Body of pancreas (tissue), 4 donors: ENCODE results near the gene GPR108. TPM values are rescaled to one million over a fixed set of nuclear protein-coding genes. Genes with fewer than 3 reads are reported as not detected.
"Not testable (repeated sequence)": the region's sequence is repeated elsewhere in the genome, so short reads cannot be mapped to it uniquely, and the experiment has no call there.

Experiments
- ATAC-seq: fragments of 150-250 bp; one replicate; pipeline ENCODE4 v1.9.1; 2016
- DNase-seq, 4 donors: peaks; one replicate each; pipeline ENCODE4 v3.0.0-alpha.2; 2019
- H3K27ac ChIP-seq, 4 donors: fragments of 200-600 bp; sonication (generic); 1 replicate in 3 of 4; 2 replicates in 1 of 4; pipeline versions ENCODE4 v1.5.1 to v1.6.1; 2016 to 2019; ENCODE audit warnings: mild to moderate bottlenecking in 1 of 4, mixed read lengths in 1 of 4, moderate library complexity in 1 of 4
- H3K27me3 ChIP-seq, 2 donors: fragments of 200-600 bp; sonication (generic); one replicate each; pipeline ENCODE4 v1.6.0; 2016; ENCODE audit warnings: mild to moderate bottlenecking in 1 of 2
- H3K36me3 ChIP-seq, 2 donors: fragments of 200-600 bp; sonication (generic); replicated peaks in 1 of 2; 2 replicates each; pipeline ENCODE4 v1.5.1; 2016; ENCODE audit warnings: low read depth in 2 of 2; ENCODE audit not compliant: insufficient read depth in 1 of 2
- H3K4me1 ChIP-seq: fragments of 200-600 bp; sonication (generic); one replicate; pipeline ENCODE4 v1.6.0; 2016
- H3K4me3 ChIP-seq, 2 donors: fragments of 200-600 bp; sonication (generic); 1 replicate in 1 of 2; 2 replicates in 1 of 2; pipeline ENCODE4 v1.5.1; 2016 to 2019
- H3K9me3 ChIP-seq, 3 donors: fragments of 200-600 bp; sonication (generic); 1 replicate in 2 of 3; 2 replicates in 1 of 3; pipeline ENCODE4 v1.5.1; 2016
- POLR2A ChIP-seq, 3 donors: fragments of 450-650 bp; IDR thresholded peaks; one replicate each; pipeline ENCODE4 v1.6.1; 2016; ENCODE audit warnings: antibody characterized with exemption in 3 of 3, mild to moderate bottlenecking in 2 of 3
- WGBS, 2 donors: methylation state at CpG; one replicate each; pipeline ENCODE4 v1.1.5; 2017; 5-methylcytosine and 5-hydroxymethylcytosine counted together
- intact Hi-C: fragments of 100-400 bp; cut with DNase I; formaldehyde crosslinking; loops from one replicate; pipeline ENCODE4 v1.15.1; 2023
- total RNA-seq, 2 donors: library from RNA; depleted of rRNA; stranded (reverse); fragments of >200 nt; gene quantifications; one replicate each; pipeline ENCODE4 v1.1.0, GENCODE V29; 2016
- TF ChIP-seq, protein P1 (sequence below), 7 experiments: fragments of 450-650 bp in 4 of 7; fragments of 200-600 bp in 3 of 7; sonication (generic) in 3 of 7; IDR thresholded peaks; one replicate each; pipeline ENCODE4 v1.5.1; 2016 to 2019; ENCODE audit warnings: antibody characterized with exemption in 7 of 7

Gene GPR108
- total RNA-seq, 2 donors from 2014 or later = 68.2 to 75.8 TPM

DNA sequence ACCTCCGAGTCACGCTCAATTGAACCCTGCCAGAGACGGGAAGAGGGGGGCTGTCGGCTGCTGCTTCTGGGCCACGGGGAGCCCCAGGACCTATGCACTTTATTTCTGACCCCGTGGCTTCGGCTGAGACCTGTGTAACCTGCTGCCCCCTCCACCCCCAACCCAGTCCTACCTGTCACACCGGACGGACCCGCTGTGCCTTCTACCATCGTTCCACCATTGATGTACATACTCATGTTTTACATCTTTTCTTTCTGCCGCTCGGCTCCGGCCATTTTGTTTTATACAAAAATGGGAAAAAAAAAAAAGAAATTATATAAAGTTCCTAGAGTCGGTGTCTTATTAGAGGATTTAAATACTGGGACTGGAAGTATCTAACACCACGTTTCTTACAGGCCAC lies 13.8 kb upstream of the GPR108 start:
- 90 to 94% methylated on average over 16 of the region's 16 CpGs for WGBS, 2 donors
- Histone ChIP-seq H3K27ac (no peak overlapping the region), H3K9me3 (no peaks in the 10 kb centered on the region), H3K4me1 (no peaks in the 10 kb centered on the region), H3K36me3 (peaks cover 6 to 23% of the 10 kb centered on the region in 2 donors), H3K4me3 (no peak overlapping the region), H3K27me3 (no peaks in the 10 kb centered on the region)
- no peak for TF ChIP-seq POLR2A (IDR thresholded peaks at IDR 0.05)
- TF ChIP-seq, protein P1, sequence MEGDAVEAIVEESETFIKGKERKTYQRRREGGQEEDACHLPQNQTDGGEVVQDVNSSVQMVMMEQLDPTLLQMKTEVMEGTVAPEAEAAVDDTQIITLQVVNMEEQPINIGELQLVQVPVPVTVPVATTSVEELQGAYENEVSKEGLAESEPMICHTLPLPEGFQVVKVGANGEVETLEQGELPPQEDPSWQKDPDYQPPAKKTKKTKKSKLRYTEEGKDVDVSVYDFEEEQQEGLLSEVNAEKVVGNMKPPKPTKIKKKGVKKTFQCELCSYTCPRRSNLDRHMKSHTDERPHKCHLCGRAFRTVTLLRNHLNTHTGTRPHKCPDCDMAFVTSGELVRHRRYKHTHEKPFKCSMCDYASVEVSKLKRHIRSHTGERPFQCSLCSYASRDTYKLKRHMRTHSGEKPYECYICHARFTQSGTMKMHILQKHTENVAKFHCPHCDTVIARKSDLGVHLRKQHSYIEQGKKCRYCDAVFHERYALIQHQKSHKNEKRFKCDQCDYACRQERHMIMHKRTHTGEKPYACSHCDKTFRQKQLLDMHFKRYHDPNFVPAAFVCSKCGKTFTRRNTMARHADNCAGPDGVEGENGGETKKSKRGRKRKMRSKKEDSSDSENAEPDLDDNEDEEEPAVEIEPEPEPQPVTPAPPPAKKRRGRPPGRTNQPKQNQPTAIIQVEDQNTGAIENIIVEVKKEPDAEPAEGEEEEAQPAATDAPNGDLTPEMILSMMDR (IDR thresholded peaks at IDR 0.05) = no peak
- DNase-seq (no peak), ATAC-seq (no peak)
- intact Hi-C loops = no loop called here

DNA sequence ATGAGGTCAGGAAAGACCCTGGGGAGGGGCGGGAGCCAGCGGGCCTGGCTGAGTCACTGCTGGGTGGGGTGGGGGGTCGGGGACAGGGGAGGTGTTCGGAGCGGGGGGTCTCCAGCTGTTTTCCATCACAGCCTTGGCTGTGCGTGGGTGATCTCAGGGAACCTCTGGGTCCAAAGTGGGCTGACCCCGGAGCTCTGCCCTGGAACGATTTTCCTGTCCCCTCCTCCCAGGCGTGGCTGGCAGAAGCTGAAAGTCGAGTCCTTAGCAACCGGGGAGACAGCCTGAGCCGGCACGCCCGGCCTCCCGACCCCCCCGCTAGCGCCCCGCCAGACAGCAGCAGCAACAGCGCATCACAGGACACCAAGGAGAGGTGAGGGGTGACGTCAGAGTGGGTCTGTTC lies 12.7 kb upstream of the GPR108 start:
- peaks cover 9 to 24% of the 10 kb centered on the region in 2 donors for H3K36me3 ChIP-seq
- 73% methylated on average over 3 to 20 of the region's 20 CpGs for WGBS, 2 donors
- no peak overlapping the region for H3K4me3 ChIP-seq
- no peaks in the 10 kb centered on the region for H3K27me3 ChIP-seq
- H3K9me3 ChIP-seq = no peaks in the 10 kb centered on the region
- DNase-seq (no peak), ATAC-seq (no peak)
- TF ChIP-seq, protein P1 (IDR thresholded peaks at IDR 0.05) = no peak
- no peak for TF ChIP-seq POLR2A (IDR thresholded peaks at IDR 0.05)
- no peak overlapping the region for H3K27ac ChIP-seq
- intact Hi-C loops = no loop called here
- peaks cover 6% of the 10 kb centered on the region for H3K4me1 ChIP-seq

DNA sequence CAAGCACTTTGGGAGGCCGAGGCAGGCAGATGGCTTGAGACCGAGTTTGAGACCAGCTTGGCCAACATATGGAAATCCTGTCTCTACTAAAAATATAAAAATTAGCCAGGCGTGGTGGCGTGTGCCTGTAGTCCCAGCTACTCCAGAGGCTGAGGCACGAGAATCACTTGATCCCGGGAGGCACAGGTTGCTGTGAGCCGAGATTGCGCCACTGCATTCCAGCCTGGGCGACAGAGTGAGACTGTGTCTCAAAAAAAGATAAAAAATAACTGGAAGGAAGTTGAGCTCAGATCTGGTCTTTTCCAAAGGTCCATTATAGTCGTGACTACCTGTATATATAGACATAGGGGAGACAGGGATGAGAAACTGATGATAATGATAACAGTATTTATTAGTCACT lies 11.2 kb upstream of the GPR108 start:
- not testable (repeated sequence) for H3K27me3 ChIP-seq, H3K4me3 ChIP-seq, ATAC-seq, H3K27ac ChIP-seq, DNase-seq, H3K9me3 ChIP-seq
- intact Hi-C loops = loop anchor here (10.0 kb wide), 2 partner anchors 116 to 234 kb away; no protein-coding TSS in a partner anchor
- Histone ChIP-seq H3K36me3 (peaks cover 9 to 24% of the 10 kb centered on the region in 2 donors), H3K4me1 (peaks cover 19% of the 10 kb centered on the region)
- 83 to 89% methylated on average over 10 of the region's 10 CpGs for WGBS, 2 donors

DNA sequence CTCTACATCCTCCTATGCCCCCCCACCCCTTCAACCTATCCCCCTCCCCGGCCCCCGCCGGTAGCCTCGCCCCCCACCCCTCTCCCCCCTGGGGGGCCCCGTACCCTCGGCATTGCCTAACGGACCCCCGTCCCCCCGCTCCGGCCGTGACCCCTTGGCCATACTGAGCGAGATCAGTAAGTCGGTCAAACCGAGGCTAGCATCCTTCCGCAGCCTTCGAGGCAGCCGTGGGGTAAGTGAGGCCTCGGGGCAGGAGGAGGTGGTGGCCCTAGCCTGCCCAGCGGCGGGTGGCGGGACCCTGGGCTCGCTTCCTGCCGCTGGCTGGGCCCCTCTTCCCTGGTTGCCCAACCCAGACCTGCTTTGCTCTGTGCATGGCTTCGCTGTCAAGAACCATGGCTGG lies 8.6 kb upstream of the GPR108 start:
- Histone ChIP-seq H3K4me3 (no peak overlapping the region), H3K27me3 (no peaks in the 10 kb centered on the region), H3K27ac (peak overlapping the region in 1 of 4 donors; percentile 82), H3K4me1 (peaks cover 29% of the 10 kb centered on the region), H3K9me3 (no peaks in the 10 kb centered on the region), H3K36me3 (peaks cover 9 to 21% of the 10 kb centered on the region in 2 donors)
- 87 to 89% methylated on average over 24 of the region's 24 CpGs for WGBS, 2 donors
- ATAC-seq (no peak), DNase-seq (no peak)
- intact Hi-C loops = loop anchor here (10.0 kb wide), 2 partner anchors 119 to 231 kb away; no protein-coding TSS in a partner anchor
- TF ChIP-seq POLR2A (IDR thresholded peaks at IDR 0.05) = no peak
- TF ChIP-seq, protein P1 (IDR thresholded peaks at IDR 0.05) = no peak

DNA sequence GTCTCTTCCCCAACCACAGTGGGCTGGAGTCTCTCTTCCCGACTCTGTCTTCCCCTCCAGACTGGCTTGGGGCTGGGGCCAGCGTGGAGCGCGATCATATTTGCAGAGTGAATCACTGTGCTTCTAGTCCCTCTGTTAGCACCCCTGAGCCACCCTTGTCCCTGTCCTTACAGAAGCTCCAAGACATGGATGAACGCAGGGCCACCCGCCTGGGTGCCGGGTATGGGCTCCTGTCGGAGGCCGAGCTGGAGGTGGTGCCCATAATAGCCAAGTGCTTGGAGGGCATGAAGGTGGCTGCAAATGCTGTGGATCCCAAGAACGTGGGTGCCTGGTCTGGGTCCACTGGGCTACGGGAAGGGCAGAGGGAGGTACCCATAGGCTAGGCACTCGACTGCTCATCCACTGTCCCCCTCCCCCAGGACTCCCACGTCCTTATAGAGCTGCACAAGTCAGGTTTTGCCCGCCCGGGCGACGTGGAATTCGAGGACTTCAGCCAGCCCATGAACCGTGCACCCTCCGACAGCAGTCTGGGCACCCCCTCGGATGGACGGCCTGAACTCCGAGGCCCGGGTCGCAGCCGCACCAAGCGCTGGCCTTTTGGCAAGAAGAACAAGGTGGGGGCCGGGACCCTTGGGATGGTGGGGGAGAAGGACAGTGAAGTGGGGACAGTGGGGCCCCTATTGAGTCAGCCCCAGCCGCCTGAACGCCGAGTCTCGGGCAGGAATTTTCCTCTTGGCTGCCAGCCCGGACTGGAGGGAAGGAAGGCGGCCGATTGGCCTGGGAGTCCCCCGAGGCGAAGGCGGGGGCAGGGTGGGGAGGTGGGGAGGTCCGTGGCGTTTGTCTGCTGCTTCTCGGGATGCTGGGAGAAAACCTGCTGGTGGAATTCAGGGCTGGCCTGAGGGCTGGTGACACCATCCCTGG lies 7.3 kb upstream of the GPR108 start:
- Histone ChIP-seq H3K27me3 (no peaks in the 10 kb centered on the region), H3K9me3 (no peaks in the 10 kb centered on the region), H3K27ac (peak overlapping the region; percentile 66 to 83 (median 80)), H3K4me1 (peaks cover 30% of the 10 kb centered on the region), H3K4me3 (no peak overlapping the region), H3K36me3 (peaks cover 4 to 21% of the 10 kb centered on the region in 2 donors)
- peak; percentile 77 for ATAC-seq
- TF ChIP-seq POLR2A (IDR thresholded peaks at IDR 0.05) = no peak
- TF ChIP-seq, protein P1 (IDR thresholded peaks at IDR 0.05) = peak in 1 of 7 experiments; percentile 5
- 52% methylated on average over 19 to 31 of the region's 41 CpGs for WGBS, 2 donors
- DNase-seq = peak; percentile 75 to 85 (median 79)
- intact Hi-C loops = loop anchor here (10.0 kb wide), 2 partner anchors 120 to 230 kb away; no protein-coding TSS in a partner anchor
